Endothelial cell (in vitro differentiated cells): ENCODE results near the gene CD4. TPM values are rescaled to one million over a fixed set of nuclear protein-coding genes. Genes with fewer than 3 reads are reported as not detected.

Source experiments
- DNase-seq: peaks from one replicate; pipeline ENCODE4 v3.0.0; 2021; ENCODE audit warnings: low spot score
- H3K27ac Mint-ChIP-seq: one replicate; pipeline ENCODE4 v1.8.0; 2021; ENCODE audit warnings: mixed read lengths, inconsistent platforms; ENCODE audit not compliant: unreplicated experiment
- H3K27me3 Mint-ChIP-seq: one replicate; pipeline ENCODE4 v1.8.0; 2021; ENCODE audit warnings: mild to moderate bottlenecking, moderate library complexity, mixed read lengths, inconsistent platforms; ENCODE audit not compliant: unreplicated experiment
- H3K36me3 Mint-ChIP-seq: one replicate; pipeline ENCODE4 v1.8.0; 2021; ENCODE audit warnings: mild to moderate bottlenecking, low read depth, mixed read lengths, inconsistent platforms; ENCODE audit not compliant: unreplicated experiment
- H3K4me1 Mint-ChIP-seq: one replicate; pipeline ENCODE4 v1.8.0; 2021; ENCODE audit warnings: mild to moderate bottlenecking, mixed read lengths, inconsistent platforms; ENCODE audit not compliant: unreplicated experiment
- H3K4me3 Mint-ChIP-seq: one replicate; pipeline ENCODE4 v1.8.0; 2021; ENCODE audit warnings: mild to moderate bottlenecking, mixed read lengths, inconsistent platforms; ENCODE audit not compliant: unreplicated experiment
- H3K9me3 Mint-ChIP-seq: one replicate; pipeline ENCODE4 v1.8.0; 2021; ENCODE audit warnings: mixed read lengths, inconsistent platforms; ENCODE audit not compliant: unreplicated experiment
- total RNA-seq: library from RNA; stranded (reverse); fragmentation: NEBNext Ultra II Directional; extraction: Animal tissue kit (Norgen Biotek cat#: 25700); gene quantifications from one replicate; pipeline ENCODE4 v1.2.1, GENCODE V29; 2021; ENCODE audit not compliant: unreplicated experiment
- TF ChIP-seq, protein P1 (sequence below): fragments of 200-600 bp; sonication (generic); IDR thresholded peaks from one replicate; pipeline ENCODE4 v1.5.0; 2021; ENCODE audit warnings: antibody characterized with exemption; ENCODE audit not compliant: unreplicated experiment

Gene CD4
- total RNA-seq, 1 donor from 2014 or later, result 4.7 TPM

DNA sequence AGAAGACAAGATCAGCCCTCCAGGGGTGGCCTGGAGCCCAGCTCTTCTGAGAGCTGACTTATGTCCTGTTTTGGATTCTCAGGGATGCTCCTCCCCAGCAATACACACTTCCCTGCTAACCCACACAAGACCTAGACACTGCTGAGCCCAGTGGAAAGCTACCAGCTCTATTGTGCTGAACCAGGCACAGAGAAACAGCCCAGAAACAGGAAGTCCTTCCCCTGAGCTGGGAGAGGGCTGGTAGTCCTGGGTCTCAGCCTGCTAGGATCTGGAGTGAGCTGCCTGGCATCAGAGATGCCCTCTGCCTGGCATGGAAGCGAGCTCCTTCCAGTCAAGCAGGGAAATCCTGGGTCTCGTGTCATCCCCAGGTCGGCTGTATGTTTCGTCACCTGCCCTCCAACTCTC lies 18.2 kb upstream of the CD4 start:
- H3K4me1 Mint-ChIP-seq, result peaks cover 56% of the 10 kb centered on the region
- no peaks in the 10 kb centered on the region for H3K9me3 Mint-ChIP-seq
- peak overlapping the region; percentile 73 for H3K4me3 Mint-ChIP-seq
- TF ChIP-seq, protein P1, sequence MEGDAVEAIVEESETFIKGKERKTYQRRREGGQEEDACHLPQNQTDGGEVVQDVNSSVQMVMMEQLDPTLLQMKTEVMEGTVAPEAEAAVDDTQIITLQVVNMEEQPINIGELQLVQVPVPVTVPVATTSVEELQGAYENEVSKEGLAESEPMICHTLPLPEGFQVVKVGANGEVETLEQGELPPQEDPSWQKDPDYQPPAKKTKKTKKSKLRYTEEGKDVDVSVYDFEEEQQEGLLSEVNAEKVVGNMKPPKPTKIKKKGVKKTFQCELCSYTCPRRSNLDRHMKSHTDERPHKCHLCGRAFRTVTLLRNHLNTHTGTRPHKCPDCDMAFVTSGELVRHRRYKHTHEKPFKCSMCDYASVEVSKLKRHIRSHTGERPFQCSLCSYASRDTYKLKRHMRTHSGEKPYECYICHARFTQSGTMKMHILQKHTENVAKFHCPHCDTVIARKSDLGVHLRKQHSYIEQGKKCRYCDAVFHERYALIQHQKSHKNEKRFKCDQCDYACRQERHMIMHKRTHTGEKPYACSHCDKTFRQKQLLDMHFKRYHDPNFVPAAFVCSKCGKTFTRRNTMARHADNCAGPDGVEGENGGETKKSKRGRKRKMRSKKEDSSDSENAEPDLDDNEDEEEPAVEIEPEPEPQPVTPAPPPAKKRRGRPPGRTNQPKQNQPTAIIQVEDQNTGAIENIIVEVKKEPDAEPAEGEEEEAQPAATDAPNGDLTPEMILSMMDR, result no peak
- peaks cover 22% of the 10 kb centered on the region for H3K27me3 Mint-ChIP-seq
- peak; percentile 47 for DNase-seq
- H3K27ac Mint-ChIP-seq, result peak overlapping the region; percentile 88
- H3K36me3 Mint-ChIP-seq, result peaks cover 48% of the 10 kb centered on the region

DNA sequence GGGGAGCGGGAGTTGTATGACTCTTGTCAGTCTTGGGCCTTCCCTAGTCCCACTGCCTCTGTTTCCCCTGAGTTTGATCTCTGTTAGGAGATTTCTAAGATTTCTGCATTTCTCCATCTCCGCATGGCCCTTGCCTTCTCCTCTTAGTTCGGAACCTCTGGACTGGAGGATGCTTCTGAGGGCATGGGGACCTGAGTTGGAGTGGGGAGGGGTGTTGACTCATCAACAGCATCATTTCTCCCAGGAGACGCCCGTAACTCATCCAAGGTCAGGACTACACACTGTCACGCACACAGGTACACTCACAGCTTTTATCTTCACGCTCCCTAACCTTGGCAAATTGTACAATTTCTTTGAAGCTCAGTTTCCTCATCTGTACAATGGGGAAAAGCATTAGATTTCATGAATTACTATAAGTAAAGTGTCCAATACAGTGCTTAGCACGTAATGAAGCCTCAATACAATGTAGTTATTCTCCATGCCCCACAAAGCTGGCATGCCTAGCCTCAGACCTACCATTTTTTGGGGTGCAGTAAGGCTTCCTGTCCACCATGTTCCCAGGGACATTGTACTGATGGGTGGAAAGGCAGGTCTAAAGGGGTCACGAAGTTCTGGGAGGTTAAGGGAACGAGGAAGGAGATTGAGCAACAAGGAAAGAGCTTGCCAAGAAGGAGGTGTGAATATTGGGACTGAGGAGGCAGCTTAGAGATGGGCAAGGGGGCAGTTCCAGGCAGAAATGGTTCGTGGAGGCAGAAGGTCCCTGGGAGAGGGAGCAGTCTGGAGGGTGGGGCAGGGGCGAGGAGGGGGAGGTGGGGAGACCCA lies 17.6 kb upstream of the CD4 start:
- Mint-ChIP-seq H3K4me3 (peak overlapping the region; percentile 5), H3K27ac (peak overlapping the region; percentile 88), H3K36me3 (peaks cover 54% of the 10 kb centered on the region), H3K27me3 (peaks cover 24% of the 10 kb centered on the region), H3K9me3 (no peaks in the 10 kb centered on the region), H3K4me1 (peaks cover 56% of the 10 kb centered on the region)
- TF ChIP-seq, protein P1, result no peak
- DNase-seq, result no peak

DNA sequence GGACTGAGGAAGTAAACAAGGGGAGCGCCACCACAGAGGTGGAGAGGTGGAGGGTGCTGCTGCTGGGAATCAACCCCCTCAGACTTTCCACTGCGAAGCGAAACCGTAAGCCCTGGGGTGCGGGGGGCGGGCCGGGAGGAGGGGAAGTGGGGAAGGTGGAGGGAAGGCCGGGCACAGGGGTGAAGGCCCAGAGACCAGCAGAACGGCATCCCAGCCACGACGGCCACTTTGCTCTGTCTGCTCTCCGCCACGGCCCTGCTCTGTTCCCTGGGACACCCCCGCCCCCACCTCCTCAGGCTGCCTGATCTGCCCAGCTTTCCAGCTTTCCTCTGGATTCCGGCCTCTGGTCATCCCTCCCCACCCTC lies 17.0 kb upstream of the CD4 start, which contains the start of gene LAG3:
TSS of gene LAG3 (plus strand) at position 190 of the 365 bp plus-strand sequence. CDS start 333 bp downstream, outside the sequence.
- no peak for DNase-seq
- peaks cover 58% of the 10 kb centered on the region for H3K36me3 Mint-ChIP-seq

DNA sequence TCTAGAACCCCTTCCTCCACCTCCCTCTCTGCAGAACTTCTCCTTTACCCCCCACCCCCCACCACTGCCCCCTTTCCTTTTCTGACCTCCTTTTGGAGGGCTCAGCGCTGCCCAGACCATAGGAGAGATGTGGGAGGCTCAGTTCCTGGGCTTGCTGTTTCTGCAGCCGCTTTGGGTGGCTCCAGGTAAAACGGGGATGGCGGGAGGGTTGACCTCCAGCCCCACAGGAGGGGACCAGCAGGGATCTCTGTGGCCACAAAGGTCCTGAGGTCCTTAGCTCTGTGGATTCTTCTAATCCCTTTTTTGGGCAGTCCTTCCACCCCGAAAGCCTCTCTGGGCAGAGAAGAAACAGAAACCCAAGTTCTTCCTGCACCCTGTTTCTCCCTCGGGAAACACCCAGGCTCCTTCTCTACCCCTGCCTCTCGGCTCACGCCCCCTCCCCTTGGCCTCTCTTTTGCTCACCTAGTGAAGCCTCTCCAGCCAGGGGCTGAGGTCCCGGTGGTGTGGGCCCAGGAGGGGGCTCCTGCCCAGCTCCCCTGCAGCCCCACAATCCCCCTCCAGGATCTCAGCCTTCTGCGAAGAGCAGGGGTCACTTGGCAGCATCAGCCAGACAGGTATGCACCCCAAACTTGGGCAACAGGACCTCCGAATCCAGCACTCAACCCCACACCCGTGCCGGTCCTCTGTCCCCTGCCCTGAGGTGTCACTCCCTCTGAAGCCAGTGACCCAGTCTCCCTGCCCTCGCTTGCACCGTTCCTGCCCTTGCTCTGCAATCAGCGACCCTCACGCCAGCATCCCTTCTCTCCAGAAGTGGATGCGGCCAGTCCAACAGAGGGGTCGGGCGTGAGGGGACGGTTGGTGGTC lies 16.4 kb upstream of the CD4 start:
- DNase-seq, result peak; percentile 16
- Mint-ChIP-seq H3K36me3 (peaks cover 58% of the 10 kb centered on the region), H3K4me3 (peak overlapping the region; percentile 67), H3K27me3 (peaks cover 13% of the 10 kb centered on the region), H3K9me3 (no peaks in the 10 kb centered on the region), H3K27ac (no peak overlapping the region), H3K4me1 (peaks cover 47% of the 10 kb centered on the region)
- TF ChIP-seq, protein P1, result no peak

More for the DNA sequence above, 17.0 kb upstream of the CD4 start, which contains the start of gene LAG3:
- Mint-ChIP-seq H3K27me3 (peaks cover 19% of the 10 kb centered on the region), H3K4me1 (peaks cover 54% of the 10 kb centered on the region), H3K27ac (peak within 1 kb of the TSS; percentile 88), H3K9me3 (no peaks in the 10 kb centered on the region), H3K4me3 (peak within 1 kb of the TSS; percentile 67)
- TF ChIP-seq, protein P1, result no peak
